Measurements from ENCODE around the gene TNFRSF19.
A peak's percentile ranks its signal among the peaks of the same experiment; 100 is the strongest.

TNFRSF19 gene

DNA sequence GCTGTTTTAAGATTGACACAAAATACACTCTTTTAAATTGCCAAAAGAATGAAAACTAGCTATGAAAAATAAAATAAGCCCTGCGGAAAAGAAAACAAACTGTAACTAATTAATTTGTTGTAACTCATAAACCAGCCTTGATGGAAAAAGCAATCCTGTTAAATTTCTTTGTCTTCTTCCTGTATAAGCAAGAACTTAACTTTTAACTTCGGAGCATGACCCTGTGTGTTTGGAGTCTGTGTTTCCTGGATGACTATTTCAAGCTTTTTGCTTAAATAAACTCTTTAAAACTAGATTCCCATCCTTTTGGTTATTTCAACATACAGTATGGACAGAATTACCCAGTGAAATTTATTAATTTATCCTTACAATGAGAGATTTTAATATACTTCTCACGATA is 122.6 kb downstream of the TNFRSF19 start:
- DNase-seq = no peak

GRCh38 chr13:23695196-23695595 is 125.0 kb downstream of the TNFRSF19 start:
- no peak for DNase-seq

DNA sequence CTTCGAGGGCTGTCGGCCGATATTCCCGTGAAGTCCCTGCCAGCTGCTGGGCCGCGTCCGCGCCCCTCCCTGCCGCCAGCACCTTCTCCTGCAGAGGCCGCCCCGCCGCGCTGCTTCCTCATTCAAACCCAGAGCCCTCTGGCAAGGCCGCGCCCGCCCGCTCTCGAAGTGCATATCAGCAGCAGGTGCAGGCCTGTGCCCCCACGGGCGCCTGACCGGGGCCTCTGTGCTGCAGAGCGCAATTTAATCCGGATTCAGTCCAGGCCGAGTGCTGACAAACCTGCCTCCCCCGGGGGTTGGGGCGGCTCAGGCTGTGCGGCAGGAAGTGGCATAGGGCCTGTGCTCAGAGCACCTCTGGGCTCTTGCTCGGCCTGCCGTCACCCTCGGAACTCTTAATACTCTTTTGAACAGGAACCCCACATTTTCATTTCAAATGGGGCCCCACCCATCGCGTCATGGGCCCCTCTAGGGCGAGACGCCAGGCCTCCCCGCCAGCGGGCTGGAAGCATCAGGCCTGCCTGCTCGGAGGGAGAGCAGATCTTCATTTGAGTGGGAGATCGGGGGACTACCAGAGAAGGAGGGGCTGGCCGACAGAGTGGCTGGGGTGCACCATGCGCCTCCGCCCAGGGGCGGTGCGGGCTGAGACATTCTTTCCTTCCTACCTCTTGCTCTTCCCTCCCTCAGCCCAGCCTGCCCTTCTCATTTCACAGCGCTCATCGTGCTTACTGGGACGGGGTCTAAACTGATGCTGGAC is 125.7 kb downstream of the TNFRSF19 start:
- DNase-seq = peak; percentile 24

GRCh38 chr13:23696610-23697009 is 126.4 kb downstream of the TNFRSF19 start:
- DNase-seq = peak; percentile 27

- no peak for DNase-seq
These were observed 127.6 kb downstream of the TNFRSF19 start for GRCh38 chr13:23697772-23698313.

- no peak for DNase-seq
These were observed 129.1 kb downstream of the TNFRSF19 start for GRCh38 chr13:23699271-23699670.

GRCh38 chr13:23701186-23701585 is 131.0 kb downstream of the TNFRSF19 start:
- DNase-seq = no peak

DNA sequence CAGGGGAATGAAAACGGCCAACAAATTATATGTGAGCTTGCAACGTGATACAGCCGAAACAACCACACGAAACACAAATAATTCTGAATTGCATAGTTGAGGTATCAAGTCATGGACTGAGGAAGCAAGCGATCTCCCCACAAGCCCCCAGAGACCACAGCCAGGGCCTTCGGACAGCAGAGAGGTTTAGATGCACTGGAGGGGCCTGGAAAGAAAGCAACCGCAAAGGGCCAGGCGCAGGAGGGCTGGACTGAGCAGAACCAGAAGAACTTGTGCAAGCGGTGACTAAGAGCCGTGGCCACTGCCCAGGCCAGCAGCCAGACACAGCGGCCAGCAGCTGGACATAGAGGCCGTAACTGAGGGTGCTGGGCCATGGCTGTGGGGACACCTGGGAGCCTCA is 131.4 kb downstream of the TNFRSF19 start:
- peak; percentile 97 for DNase-seq

DNA sequence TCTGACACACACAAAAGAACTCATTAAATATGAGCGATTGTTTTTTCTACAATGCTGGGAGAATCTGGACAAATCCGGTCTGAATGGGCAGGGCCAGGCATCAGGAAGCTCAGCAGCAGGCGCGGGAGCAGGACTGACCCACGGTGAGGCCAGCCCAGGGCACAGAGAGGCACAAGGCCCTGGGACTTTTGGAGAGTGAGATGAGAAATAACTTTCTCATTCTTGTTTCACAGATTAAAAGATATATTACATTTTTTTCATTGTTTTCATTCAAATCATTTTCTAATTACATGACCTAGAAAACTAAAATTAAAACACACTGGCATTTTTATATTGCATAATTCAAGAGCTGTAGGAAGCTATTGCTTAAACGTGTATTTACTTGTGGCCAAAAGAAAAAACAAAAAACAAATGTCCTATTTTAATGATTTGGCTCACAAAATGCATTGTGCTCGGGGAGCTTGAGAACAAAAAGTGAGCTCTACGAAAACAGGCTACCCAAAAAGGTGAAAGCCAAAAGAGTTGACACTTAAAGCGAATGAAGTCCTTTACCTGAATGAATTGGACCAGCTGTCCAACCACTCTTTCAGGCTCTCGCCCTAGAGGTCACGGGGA is 133.1 kb downstream of the TNFRSF19 start:
- DNase-seq = no peak

GRCh38 chr13:23705583-23705982 is 135.4 kb downstream of the TNFRSF19 start:
- DNase-seq = no peak

- peak; percentile 34 for DNase-seq
These were observed 137.5 kb downstream of the TNFRSF19 start for GRCh38 chr13:23707674-23708073.

DNA sequence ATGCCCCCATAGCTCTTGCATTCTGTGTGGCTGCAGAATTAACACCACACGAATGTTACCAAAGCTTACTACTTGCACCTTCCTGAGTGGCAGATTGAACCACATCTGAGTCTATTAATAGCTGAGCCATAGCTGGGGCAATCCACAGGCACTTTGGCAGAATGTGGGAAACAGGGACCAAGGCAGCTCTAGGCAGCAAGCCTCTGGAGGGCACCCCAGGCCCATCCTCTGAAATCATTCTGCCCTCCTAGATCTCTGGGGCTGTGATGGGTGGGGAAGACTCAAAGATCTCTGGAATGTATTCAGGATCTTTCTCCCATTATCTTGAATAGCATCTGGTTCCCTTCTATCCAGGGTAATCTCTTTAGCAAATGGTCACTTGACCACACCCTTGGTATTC is 139.3 kb downstream of the TNFRSF19 start:
- no peak for DNase-seq

DNA sequence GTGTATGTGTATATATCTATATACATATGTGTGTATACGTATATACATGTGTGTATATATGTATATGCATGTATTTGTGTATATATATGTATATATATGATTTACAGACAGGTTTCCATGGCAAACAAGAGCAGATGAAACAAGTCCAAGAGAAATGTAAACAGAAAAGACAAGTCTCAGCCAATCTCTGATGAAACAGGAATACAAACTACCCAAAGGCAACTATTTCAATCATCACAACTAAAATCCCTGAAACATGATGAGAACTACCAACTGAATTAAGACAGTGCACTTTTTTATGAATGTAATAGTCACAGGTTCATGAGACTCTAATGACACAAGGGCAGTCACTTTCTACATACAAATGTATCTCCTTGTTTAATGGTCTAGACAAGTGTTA is 140.2 kb downstream of the TNFRSF19 start:
- DNase-seq = no peak

GRCh38 chr13:23711355-23711754 is 141.1 kb downstream of the TNFRSF19 start:
- DNase-seq = no peak

- DNase-seq = no peak
These were observed 144.5 kb downstream of the TNFRSF19 start for GRCh38 chr13:23714672-23715071.

DNA sequence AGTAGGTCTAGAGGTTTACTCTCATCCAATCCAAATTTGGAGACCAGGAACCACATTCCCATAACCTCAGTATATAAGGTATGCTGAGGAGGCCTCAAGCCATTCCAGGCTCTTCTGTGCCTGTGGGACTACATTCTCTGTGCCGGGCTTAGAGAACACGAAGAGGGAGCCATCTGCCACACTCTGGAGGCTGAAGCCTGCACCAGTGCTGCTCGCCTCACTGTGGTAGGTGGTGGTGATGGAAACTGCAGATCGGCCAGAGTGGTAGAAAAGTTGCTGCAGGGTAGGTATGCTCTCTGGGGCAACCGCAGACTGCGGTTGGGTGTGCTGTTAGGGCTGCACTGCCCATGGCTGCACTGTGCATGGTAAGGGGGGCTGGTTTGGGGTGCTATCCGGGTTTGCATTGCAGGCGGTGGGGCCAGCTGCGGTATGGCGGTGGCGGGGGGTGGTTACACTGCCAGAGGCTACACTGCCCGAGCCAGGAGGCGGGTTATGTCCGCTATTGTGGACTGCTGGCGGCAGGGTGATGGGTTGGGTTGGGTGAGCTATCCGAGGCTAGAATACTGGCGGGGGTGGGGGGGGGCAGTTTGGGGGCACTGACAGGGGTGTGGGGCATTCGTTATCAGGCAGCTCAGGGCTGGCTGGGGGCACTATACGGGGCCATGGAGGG is 145.0 kb downstream of the TNFRSF19 start:
- no peak for DNase-seq

- no peak for DNase-seq
These were observed 145.6 kb downstream of the TNFRSF19 start for GRCh38 chr13:23715762-23716235.

GRCh38 chr13:23716401-23716800 is 146.2 kb downstream of the TNFRSF19 start:
- DNase-seq = no peak

DNA sequence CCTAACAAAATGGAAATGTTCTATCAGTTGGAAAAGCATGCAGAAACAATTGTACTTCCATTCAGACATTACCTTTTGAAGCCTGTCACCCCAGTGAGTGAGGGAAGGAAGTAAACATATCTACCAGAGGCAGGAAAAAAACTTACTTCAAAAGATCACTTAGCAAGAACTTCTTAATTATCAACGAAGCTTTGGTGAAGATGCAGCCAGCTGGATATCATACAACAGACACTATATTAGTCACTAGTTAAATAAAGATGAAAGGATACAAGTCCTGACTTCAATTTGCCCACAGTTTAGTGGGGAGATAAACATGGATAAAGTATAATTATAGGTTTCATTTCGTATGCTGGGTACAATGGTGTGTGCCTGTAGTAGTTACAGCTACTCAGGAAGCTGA is 148.8 kb downstream of the TNFRSF19 start:
- no peak for DNase-seq

GRCh38 chr13:23722726-23723453 is 152.7 kb downstream of the TNFRSF19 start:
- no peak for DNase-seq

- DNase-seq = peak; percentile 87
These were observed 153.3 kb downstream of the TNFRSF19 start for GRCh38 chr13:23723471-23723870.

DNA sequence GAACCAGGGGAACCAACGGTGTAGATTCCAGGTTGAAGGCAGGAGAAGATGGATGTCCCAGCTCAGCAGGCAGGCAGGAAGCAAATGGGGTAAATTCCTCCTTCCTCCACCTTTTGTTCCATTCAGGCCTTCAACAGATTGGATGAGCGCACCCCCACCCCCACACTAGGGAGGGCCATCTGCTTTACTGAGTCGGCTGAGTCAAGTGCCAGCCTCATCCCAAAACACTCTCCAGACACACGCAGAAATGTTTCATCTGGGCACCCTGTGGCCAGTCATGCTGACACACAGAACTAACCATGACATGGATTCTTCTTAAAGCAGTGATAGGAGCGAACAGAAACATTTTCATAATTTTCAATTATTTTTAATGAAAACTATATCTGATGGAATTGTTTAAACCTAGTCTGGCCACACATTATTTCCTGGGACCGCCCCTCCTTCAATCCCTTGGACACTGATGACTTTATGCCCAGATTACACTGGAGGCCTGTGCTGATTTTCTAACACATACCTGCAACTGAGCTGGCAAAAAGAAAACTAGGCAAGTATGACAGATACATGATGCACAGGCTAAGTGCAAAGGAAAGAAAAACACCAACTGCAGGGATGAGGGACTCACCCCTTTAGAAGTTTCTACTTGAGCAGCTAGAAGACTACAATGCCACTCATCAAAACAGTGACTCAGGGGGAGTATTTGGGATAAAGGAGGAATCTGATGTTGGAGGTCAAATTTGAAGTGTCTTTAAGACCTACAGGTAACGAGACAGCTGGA is 154.2 kb downstream of the TNFRSF19 start:
- no peak for DNase-seq
